Testis (tissue), 3 donors: Measurements from ENCODE around the gene RETSAT. TPM values are rescaled to one million over a fixed set of nuclear protein-coding genes. Genes with fewer than 3 reads are reported as not detected.

ENCODE experiments used
- DNase-seq: peaks from one replicate; pipeline ENCODE4 v3.0.0-alpha.2; 2019
- H3K27ac ChIP-seq, 2 donors: fragments of 200-600 bp; sonication (generic); one replicate each; pipeline ENCODE4 v1.5.1; 2019
- H3K27me3 ChIP-seq: fragments of 200-600 bp; sonication (generic); one replicate; pipeline ENCODE4 v1.5.1; 2019
- H3K36me3 ChIP-seq: fragments of 200-600 bp; sonication (generic); one replicate; pipeline ENCODE4 v1.5.1; 2017; ENCODE audit warnings: low read depth; ENCODE audit errors: missing control alignments
- H3K4me1 ChIP-seq: fragments of 200-600 bp; sonication (generic); one replicate; pipeline ENCODE4 v1.5.1; 2019
- H3K4me3 ChIP-seq, 2 donors: fragments of 200-600 bp; sonication (generic); one replicate each; pipeline ENCODE4 v1.5.1; 2017 to 2019
- H3K9me3 ChIP-seq: fragments of 200-600 bp; sonication (generic); one replicate; pipeline ENCODE4 v1.5.1; 2017
- POLR2A ChIP-seq: fragments of 450-650 bp; IDR thresholded peaks from one replicate; pipeline ENCODE4 v1.6.1; 2017; ENCODE audit warnings: antibody characterized with exemption, mild to moderate bottlenecking, moderate library complexity
- WGBS, 2 donors: methylation state at CpG; one replicate each; pipeline ENCODE4 v1.1.5; 2018; 5-methylcytosine and 5-hydroxymethylcytosine counted together
- intact Hi-C: fragments of 100-400 bp; cut with DNase I; formaldehyde crosslinking; loops from one replicate; pipeline ENCODE4 v1.15.1; 2023; ENCODE audit warnings: low total_unique reads
- polyA plus RNA-seq: library from polyadenylated mRNA; stranded (reverse); fragments of 350-450 nt; fragmentation: Illumina TruSeq; extraction: RNeasy Lipid Tissue Mini Kit (QIAGEN cat#74804); gene quantifications from one replicate; pipeline ENCODE4 v1.2.3, GENCODE V29; 2014; ENCODE audit warnings: low read depth, low replicate concordance; ENCODE audit not compliant: insufficient read depth
- total RNA-seq, 2 donors: library from RNA; depleted of rRNA; stranded (reverse); fragments of >200 nt; gene quantifications; one replicate each; pipeline ENCODE4 v1.2.3, GENCODE V29; 2016
- TF ChIP-seq, protein P1 (sequence below), 3 experiments: fragments of 450-650 bp in 2 of 3; fragments of 200-600 bp in 1 of 3; sonication (generic) in 1 of 3; IDR thresholded peaks; one replicate each; pipeline ENCODE4 v1.5.1; 2016 to 2019; ENCODE audit warnings: antibody characterized with exemption in 3 of 3, mild to moderate bottlenecking in 2 of 3, moderate library complexity in 1 of 3

RETSAT gene
- total and polyA plus RNA-seq, 3 donors from 2014 or later, result 49.7 to 60.5 (median 54.0) TPM

DNA sequence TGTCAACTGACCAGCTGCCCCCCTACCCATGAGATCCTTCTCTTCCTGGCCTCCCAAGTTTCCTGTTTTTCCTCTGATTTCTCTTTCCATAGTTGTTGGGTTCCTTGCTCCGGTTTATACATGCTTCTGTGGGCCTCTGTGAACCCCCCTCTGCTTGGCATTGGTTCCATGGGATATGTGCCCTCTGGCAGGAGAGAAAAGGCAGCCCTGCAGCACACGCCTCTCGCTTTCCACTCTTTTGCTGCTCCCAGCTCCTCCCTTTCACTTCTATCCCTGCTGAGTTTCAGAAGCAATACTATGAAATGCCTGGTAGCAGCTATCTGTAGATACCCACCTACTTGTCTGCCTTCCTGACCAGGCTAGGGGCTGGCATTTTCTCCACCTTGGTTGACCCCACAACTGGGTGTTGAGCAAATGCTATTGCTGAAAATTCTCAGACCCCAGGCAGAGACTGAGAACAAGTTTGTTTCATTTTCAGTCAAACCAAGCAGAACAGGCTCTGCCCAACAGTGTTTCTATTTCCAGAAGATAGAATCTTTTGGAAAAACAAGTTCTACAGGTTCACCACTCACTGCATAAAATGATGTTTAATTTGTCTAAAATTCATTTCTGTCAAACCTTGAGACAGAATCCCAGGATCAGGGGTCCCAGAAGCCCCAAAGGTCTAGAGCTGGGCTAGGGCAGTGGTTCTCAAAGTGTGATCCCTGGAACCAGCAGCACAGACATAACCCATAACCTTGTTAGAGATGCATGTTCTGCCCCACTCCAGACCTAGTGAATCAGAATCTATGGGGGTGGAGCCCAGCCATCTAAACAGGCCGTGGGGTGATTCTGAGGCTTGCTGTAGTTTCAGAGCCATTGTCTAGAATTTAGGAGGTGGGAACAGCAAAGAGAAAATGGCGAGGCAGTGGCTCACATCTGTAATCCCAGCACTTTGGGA lies 42.5 kb upstream of the RETSAT start:
- no peak for DNase-seq
- H3K27ac ChIP-seq, result peak overlapping the region; percentile 45 to 69
- H3K4me3 ChIP-seq, result no peak overlapping the region
- intact Hi-C loops, result no loop called here
- H3K36me3 ChIP-seq, result no peaks in the 10 kb centered on the region
- TF ChIP-seq POLR2A, result no peak
- TF ChIP-seq, protein P1, sequence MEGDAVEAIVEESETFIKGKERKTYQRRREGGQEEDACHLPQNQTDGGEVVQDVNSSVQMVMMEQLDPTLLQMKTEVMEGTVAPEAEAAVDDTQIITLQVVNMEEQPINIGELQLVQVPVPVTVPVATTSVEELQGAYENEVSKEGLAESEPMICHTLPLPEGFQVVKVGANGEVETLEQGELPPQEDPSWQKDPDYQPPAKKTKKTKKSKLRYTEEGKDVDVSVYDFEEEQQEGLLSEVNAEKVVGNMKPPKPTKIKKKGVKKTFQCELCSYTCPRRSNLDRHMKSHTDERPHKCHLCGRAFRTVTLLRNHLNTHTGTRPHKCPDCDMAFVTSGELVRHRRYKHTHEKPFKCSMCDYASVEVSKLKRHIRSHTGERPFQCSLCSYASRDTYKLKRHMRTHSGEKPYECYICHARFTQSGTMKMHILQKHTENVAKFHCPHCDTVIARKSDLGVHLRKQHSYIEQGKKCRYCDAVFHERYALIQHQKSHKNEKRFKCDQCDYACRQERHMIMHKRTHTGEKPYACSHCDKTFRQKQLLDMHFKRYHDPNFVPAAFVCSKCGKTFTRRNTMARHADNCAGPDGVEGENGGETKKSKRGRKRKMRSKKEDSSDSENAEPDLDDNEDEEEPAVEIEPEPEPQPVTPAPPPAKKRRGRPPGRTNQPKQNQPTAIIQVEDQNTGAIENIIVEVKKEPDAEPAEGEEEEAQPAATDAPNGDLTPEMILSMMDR (IDR thresholded peaks at IDR 0.05), result no peak
- no peaks in the 10 kb centered on the region for H3K9me3 ChIP-seq
- WGBS, 2 donors, result 52 to 69% methylated on average over 5 of the region's 5 CpGs
- H3K4me1 ChIP-seq, result peaks cover 16% of the 10 kb centered on the region
- H3K27me3 ChIP-seq, result no peaks in the 10 kb centered on the region

DNA sequence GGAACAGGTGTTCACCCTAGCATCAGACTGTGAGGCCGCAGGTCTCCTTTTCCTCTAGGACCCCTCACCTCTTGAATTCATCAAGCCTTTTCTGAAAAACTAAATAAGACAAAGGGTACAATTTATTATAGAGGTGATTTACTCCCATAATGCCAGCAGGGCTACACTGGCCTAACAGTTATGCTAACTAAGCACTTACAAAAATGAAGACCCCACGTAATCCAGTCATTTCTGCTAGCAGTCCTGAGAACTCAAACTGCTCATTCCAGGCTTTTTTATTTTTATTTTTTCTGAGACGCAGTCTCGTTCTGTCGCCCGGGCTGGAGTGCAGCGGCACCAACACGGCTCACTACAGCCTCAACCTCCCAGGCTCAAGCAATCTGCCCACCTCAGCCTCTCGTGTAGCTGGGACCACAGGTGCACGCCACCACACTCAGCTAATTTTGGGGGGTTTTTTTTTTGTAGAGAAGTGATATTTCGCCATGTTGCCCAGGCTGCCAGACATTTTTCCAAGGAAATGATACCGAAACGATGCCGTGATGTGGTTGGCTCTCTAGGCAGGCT lies 41.7 kb upstream of the RETSAT start:
- WGBS, 2 donors, result 89 to 90% methylated on average over 14 of the region's 14 CpGs
- Histone ChIP-seq H3K27ac (peak overlapping the region in 1 of 2 donors; percentile 69), H3K27me3 (no peaks in the 10 kb centered on the region), H3K4me1 (peaks cover 16% of the 10 kb centered on the region), H3K9me3 (no peaks in the 10 kb centered on the region), H3K36me3 (no peaks in the 10 kb centered on the region), H3K4me3 (no peak overlapping the region)
- intact Hi-C loops, result no loop called here
- no peak for TF ChIP-seq POLR2A
- TF ChIP-seq, protein P1 (IDR thresholded peaks at IDR 0.05), result no peak
- DNase-seq, result no peak

DNA sequence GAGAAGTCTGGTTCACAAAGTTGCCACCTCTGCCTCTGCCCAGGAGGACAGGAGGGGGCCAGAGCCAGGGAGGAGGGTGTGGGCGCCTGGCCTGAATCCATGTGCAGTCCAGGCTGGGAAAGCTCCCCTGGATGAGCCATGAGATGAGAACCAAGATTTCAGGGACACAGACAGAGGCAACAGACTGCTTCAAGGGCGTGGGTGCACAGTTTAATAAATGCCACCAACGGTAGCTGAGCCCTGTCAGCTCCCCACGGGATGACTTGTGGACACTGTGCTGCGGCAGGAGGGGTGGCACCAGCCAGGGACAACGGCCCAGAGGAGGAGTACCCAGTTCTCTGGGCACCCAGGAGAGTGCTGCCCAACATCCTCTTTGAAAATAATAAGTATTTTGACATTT lies 40.6 kb upstream of the RETSAT start:
- Histone ChIP-seq H3K9me3 (no peaks in the 10 kb centered on the region), H3K27ac (no peak overlapping the region), H3K4me1 (peaks cover 16% of the 10 kb centered on the region), H3K4me3 (no peak overlapping the region), H3K36me3 (no peaks in the 10 kb centered on the region), H3K27me3 (no peaks in the 10 kb centered on the region)
- 63 to 81% methylated on average over 6 of the region's 6 CpGs for WGBS, 2 donors
- intact Hi-C loops, result no loop called here
- no peak for TF ChIP-seq POLR2A
- TF ChIP-seq, protein P1 (IDR thresholded peaks at IDR 0.05), result no peak
- DNase-seq, result no peak

DNA sequence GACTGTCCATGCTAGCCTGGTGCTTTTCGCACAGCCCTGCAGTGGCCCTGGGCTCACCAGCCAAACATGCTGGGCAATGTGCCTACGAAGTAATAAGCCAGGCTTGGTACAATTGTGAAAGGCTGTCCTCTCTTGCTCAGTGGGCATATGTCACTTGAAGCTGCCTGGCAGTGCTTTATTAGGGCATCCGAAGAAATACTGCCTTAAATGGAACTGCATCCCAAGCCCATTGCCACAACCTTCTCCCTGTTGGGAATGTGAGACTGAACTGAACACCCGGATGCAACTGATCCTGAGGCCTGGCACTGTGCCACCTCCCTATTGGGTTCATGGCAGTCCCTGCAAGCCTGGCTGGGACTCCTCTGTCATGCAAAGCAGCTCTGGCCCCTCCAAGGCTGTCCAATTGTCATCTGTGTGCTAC lies 39.9 kb upstream of the RETSAT start:
- peaks cover 16% of the 10 kb centered on the region for H3K4me1 ChIP-seq
- DNase-seq, result no peak
- no peak overlapping the region for H3K4me3 ChIP-seq
- no peak for TF ChIP-seq POLR2A
- TF ChIP-seq, protein P1 (IDR thresholded peaks at IDR 0.05), result no peak
- H3K36me3 ChIP-seq, result no peaks in the 10 kb centered on the region
- WGBS, 2 donors, result 85 to 90% methylated on average over 4 of the region's 4 CpGs
- intact Hi-C loops, result no loop called here
- no peaks in the 10 kb centered on the region for H3K27me3 ChIP-seq
- no peak overlapping the region for H3K27ac ChIP-seq
- H3K9me3 ChIP-seq, result no peaks in the 10 kb centered on the region
